GM18502 (cell line): ENCODE measurements around the gene UBASH3B.

ENCODE experiments used
- ATAC-seq: cut with Tn5 transposase; IDR thresholded peaks from one replicate; pipeline ENCODE4 v1.9.1; 2021; ENCODE audit warnings: mild to moderate bottlenecking; ENCODE audit not compliant: unreplicated experiment, poor library complexity

UBASH3B gene

GRCh38 chr11:122672892-122673291 is 17.4 kb downstream of the UBASH3B start:
- no peak for ATAC-seq

- ATAC-seq = no peak
Measured at GRCh38 chr11:122673701-122674100, 18.2 kb downstream of the UBASH3B start.

- no peak for ATAC-seq
Measured at GRCh38 chr11:122676638-122677037, 21.1 kb downstream of the UBASH3B start.

- ATAC-seq = no peak
Measured at GRCh38 chr11:122677256-122677655, 21.7 kb downstream of the UBASH3B start.

GRCh38 chr11:122678406-122678805 is 22.9 kb downstream of the UBASH3B start:
- ATAC-seq = no peak

GRCh38 chr11:122679466-122679865 is 23.9 kb downstream of the UBASH3B start:
- no peak for ATAC-seq

GRCh38 chr11:122681070-122681469 is 25.5 kb downstream of the UBASH3B start:
- no peak for ATAC-seq

GRCh38 chr11:122681735-122682134 is 26.2 kb downstream of the UBASH3B start:
- ATAC-seq = no peak

- no peak for ATAC-seq
Measured at GRCh38 chr11:122682464-122682863, 26.9 kb downstream of the UBASH3B start.

GRCh38 chr11:122685041-122685440 is 29.5 kb downstream of the UBASH3B start:
- ATAC-seq = no peak

- no peak for ATAC-seq
Measured at GRCh38 chr11:122686111-122686510, 30.6 kb downstream of the UBASH3B start.

- no peak for ATAC-seq
Measured at GRCh38 chr11:122690384-122690783, 34.9 kb downstream of the UBASH3B start.

GRCh38 chr11:122690801-122691548 is 35.5 kb downstream of the UBASH3B start:
- ATAC-seq = no peak

- no peak for ATAC-seq
Measured at GRCh38 chr11:122691549-122692150, 36.1 kb downstream of the UBASH3B start.

GRCh38 chr11:122692444-122692843 is 36.9 kb downstream of the UBASH3B start:
- ATAC-seq = no peak

GRCh38 chr11:122695076-122695615 is 39.6 kb downstream of the UBASH3B start:
- no peak for ATAC-seq

GRCh38 chr11:122696662-122697061 is 41.1 kb downstream of the UBASH3B start:
- ATAC-seq = peak; percentile 67

- ATAC-seq = peak; percentile 90
Measured at GRCh38 chr11:122697636-122698167, 42.2 kb downstream of the UBASH3B start.

- ATAC-seq = no peak
Measured at GRCh38 chr11:122698392-122698791, 42.9 kb downstream of the UBASH3B start.

GRCh38 chr11:122700666-122701065 is 45.1 kb downstream of the UBASH3B start:
- no peak for ATAC-seq

GRCh38 chr11:122701143-122701542 is 45.6 kb downstream of the UBASH3B start:
- no peak for ATAC-seq
